ENCODE results near the gene DAO.

The DAO gene

GRCh38 chr12:108922918-108923317 lies 43.0 kb downstream of the DAO start:
- DNase-seq (ENCODE audit: low read depth, low spot score), result no peak

GRCh38 chr12:108928695-108929094 lies 48.8 kb downstream of the DAO start:
- POLR2A ChIA-PET, result no interaction called here
- DNase-seq (ENCODE audit: low read depth, low spot score), result no peak
- CTCF ChIA-PET, result interaction anchor here (0.9 kb wide), 1 partner anchor 22 kb away, joined by 3 read pairs; no protein-coding TSS in a partner anchor
- TF ChIP-seq CTCF (IDR thresholded peaks at IDR 0.05; ENCODE audit: insufficient read depth, low read length, missing control alignments), result no peak
- H3K4me3 ChIP-seq (ENCODE audit: low read depth, low read length), result no peak overlapping the region

More at GRCh38 chr12:108922918-108923317, 43.0 kb downstream of the DAO start:
- no peak overlapping the region for H3K4me3 ChIP-seq (ENCODE audit: low read depth, low read length)
- ChIA-PET CTCF (no interaction called here), POLR2A (no interaction called here)
- no peak for TF ChIP-seq CTCF (IDR thresholded peaks at IDR 0.05; ENCODE audit: insufficient read depth, low read length, missing control alignments)

GRCh38 chr12:108930155-108930554 lies 50.3 kb downstream of the DAO start:
- no peak for DNase-seq (ENCODE audit: low read depth, low spot score)
- no peak overlapping the region for H3K4me3 ChIP-seq (ENCODE audit: low read depth, low read length)
- TF ChIP-seq CTCF (IDR thresholded peaks at IDR 0.05; ENCODE audit: insufficient read depth, low read length, missing control alignments), result no peak
- CTCF ChIA-PET, result no interaction called here
- POLR2A ChIA-PET, result no interaction called here

GRCh38 chr12:108930756-108931155 lies 50.9 kb downstream of the DAO start:
- ChIA-PET POLR2A (no interaction called here), CTCF (interaction anchor here (1.5 kb wide), 1 partner anchor 46 kb away, joined by 4 read pairs; no protein-coding TSS in a partner anchor)

GRCh38 chr12:108933949-108934348 lies 54.1 kb downstream of the DAO start:
- TF ChIP-seq CTCF (IDR thresholded peaks at IDR 0.05; ENCODE audit: insufficient read depth, low read length, missing control alignments), result no peak
- DNase-seq (ENCODE audit: low read depth, low spot score), result no peak
- ChIA-PET POLR2A (no interaction called here), CTCF (interaction anchor here (1.0 kb wide), 1 partner anchor 17 kb away, joined by 5 read pairs; no protein-coding TSS in a partner anchor)
- H3K4me3 ChIP-seq (ENCODE audit: low read depth, low read length), result no peak overlapping the region

More at GRCh38 chr12:108930756-108931155, 50.9 kb downstream of the DAO start:
- no peak for DNase-seq (ENCODE audit: low read depth, low spot score)
- H3K4me3 ChIP-seq (ENCODE audit: low read depth, low read length), result no peak overlapping the region
- TF ChIP-seq CTCF (IDR thresholded peaks at IDR 0.05; ENCODE audit: insufficient read depth, low read length, missing control alignments), result no peak

- TF ChIP-seq CTCF (IDR thresholded peaks at IDR 0.05; ENCODE audit: insufficient read depth, low read length, missing control alignments), result no peak
- H3K4me3 ChIP-seq (ENCODE audit: low read depth, low read length), result no peak overlapping the region
- POLR2A ChIA-PET, result no interaction called here
- DNase-seq (ENCODE audit: low read depth, low spot score), result no peak
- CTCF ChIA-PET, result interaction anchor here (0.9 kb wide), 1 partner anchor 53 kb away, joined by 3 read pairs; no protein-coding TSS in a partner anchor
Observed at GRCh38 chr12:108935159-108935763, 55.4 kb downstream of the DAO start.

Measured in AG04449 (cell line).